Esophagus squamous epithelium (tissue), 4 donors: ENCODE measurements around the gene SH3GL2.

Experiments used
- POLR2A ChIP-seq, 4 donors: fragments of 450-650 bp; IDR thresholded peaks; one replicate each; pipeline ENCODE4 v1.6.1; 2017; ENCODE audit warnings: antibody characterized with exemption in 4 of 4, mild to moderate bottlenecking in 4 of 4, moderate library complexity in 3 of 4
- TF ChIP-seq, protein P1 (sequence below), 6 experiments: fragments of 450-650 bp in 4 of 6; fragments of 200-600 bp in 2 of 6; sonication (generic) in 2 of 6; IDR thresholded peaks; one replicate each; pipeline ENCODE4 v1.5.1; 2016 to 2019; ENCODE audit warnings: antibody characterized with exemption in 6 of 6, mild to moderate bottlenecking in 4 of 6, moderate library complexity in 4 of 6

DNA sequence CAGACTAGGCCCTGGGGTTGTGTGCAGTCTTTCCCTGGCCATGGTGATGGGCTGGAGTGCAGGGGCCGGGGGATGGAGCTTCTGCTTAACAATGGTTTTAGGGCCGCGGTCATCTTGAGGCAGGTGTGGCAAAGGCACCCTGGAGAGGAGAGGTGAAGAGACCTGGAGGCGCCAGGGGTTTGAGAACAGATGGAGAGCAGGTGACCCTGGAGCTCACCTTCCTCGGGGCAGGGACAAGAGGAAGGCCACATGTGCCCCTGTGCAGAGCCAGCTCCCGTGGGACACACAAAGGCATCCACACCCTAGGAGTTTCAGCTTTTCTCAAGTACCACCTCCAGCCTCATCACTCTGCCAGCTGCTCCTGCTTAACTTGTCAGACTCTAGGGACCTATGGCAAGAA lies 46.4 kb upstream of the SH3GL2 start:
- no peak for TF ChIP-seq POLR2A (IDR thresholded peaks at IDR 0.05)
- TF ChIP-seq, protein P1, sequence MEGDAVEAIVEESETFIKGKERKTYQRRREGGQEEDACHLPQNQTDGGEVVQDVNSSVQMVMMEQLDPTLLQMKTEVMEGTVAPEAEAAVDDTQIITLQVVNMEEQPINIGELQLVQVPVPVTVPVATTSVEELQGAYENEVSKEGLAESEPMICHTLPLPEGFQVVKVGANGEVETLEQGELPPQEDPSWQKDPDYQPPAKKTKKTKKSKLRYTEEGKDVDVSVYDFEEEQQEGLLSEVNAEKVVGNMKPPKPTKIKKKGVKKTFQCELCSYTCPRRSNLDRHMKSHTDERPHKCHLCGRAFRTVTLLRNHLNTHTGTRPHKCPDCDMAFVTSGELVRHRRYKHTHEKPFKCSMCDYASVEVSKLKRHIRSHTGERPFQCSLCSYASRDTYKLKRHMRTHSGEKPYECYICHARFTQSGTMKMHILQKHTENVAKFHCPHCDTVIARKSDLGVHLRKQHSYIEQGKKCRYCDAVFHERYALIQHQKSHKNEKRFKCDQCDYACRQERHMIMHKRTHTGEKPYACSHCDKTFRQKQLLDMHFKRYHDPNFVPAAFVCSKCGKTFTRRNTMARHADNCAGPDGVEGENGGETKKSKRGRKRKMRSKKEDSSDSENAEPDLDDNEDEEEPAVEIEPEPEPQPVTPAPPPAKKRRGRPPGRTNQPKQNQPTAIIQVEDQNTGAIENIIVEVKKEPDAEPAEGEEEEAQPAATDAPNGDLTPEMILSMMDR (IDR thresholded peaks at IDR 0.05) = no peak
